NB4 (cell line): Measurements from ENCODE around the gene SFSWAP.

Source experiments
- TF ChIP-seq, protein P1 (sequence below): IDR thresholded peaks from 2 replicates; pipeline ENCODE4 v1.6.1; 2011; ENCODE audit warnings: low read depth, low read length
- TF ChIP-seq, protein P2 (sequence below): IDR thresholded peaks from one replicate; pipeline ENCODE4 v1.5.1; 2012; ENCODE audit warnings: low read depth, low read length

DNA sequence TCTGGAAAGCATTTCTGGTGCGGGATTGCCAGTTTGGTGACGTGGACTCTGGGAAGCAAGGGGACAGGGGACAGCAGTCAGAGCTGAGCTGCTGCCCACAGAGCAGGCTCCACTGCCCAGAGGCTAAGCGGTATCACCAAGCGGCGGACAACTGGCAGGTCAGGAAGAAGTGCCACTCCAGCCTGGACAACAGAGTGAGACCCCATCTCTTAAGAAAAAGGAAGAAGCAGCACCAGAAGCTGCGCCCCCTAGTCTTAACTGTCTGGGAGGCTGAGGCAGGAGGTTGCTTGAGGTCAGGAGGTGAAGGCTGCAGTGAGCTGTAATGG, 85.5 kb downstream of the SFSWAP start:
- TF ChIP-seq, protein P1, sequence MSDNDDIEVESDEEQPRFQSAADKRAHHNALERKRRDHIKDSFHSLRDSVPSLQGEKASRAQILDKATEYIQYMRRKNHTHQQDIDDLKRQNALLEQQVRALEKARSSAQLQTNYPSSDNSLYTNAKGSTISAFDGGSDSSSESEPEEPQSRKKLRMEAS = no peak
- TF ChIP-seq, protein P2, sequence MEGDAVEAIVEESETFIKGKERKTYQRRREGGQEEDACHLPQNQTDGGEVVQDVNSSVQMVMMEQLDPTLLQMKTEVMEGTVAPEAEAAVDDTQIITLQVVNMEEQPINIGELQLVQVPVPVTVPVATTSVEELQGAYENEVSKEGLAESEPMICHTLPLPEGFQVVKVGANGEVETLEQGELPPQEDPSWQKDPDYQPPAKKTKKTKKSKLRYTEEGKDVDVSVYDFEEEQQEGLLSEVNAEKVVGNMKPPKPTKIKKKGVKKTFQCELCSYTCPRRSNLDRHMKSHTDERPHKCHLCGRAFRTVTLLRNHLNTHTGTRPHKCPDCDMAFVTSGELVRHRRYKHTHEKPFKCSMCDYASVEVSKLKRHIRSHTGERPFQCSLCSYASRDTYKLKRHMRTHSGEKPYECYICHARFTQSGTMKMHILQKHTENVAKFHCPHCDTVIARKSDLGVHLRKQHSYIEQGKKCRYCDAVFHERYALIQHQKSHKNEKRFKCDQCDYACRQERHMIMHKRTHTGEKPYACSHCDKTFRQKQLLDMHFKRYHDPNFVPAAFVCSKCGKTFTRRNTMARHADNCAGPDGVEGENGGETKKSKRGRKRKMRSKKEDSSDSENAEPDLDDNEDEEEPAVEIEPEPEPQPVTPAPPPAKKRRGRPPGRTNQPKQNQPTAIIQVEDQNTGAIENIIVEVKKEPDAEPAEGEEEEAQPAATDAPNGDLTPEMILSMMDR = no peak
